PFSK-1 (cell line): ENCODE results near the gene ATP5PO.

ENCODE experiments used
- FOXP2 ChIP-seq: optimal IDR thresholded peaks from 2 replicates; pipeline ENCODE3; 2011; ENCODE audit warnings: borderline replicate concordance, control low read depth, inconsistent platforms; ENCODE audit not compliant: insufficient read depth; ENCODE audit errors: extremely low read length, extremely low read depth
- POLR2AphosphoS5 ChIP-seq: IDR thresholded peaks from 2 replicates; pipeline ENCODE4 v1.6.1; 2012; ENCODE audit warnings: low read depth, mild to moderate bottlenecking, control low read depth, low read length, moderate library complexity
- SIN3A ChIP-seq: IDR thresholded peaks from 2 replicates; pipeline ENCODE4 v1.6.1; 2012; ENCODE audit warnings: mild to moderate bottlenecking, low read length, moderate library complexity, borderline replicate concordance; ENCODE audit not compliant: insufficient read depth
- TAF1 ChIP-seq: IDR thresholded peaks from 2 replicates; pipeline ENCODE4 v1.6.1; 2012; ENCODE audit warnings: low read length, control low read depth, borderline replicate concordance; ENCODE audit not compliant: insufficient read depth
- TF ChIP-seq, protein P1 (sequence below), 2 experiments: IDR thresholded peaks; 2 replicates each; pipeline versions ENCODE4 v1.6.1 to v1.8.0; 2011 to 2012; ENCODE audit warnings: low read depth in 2 of 2, low read length in 2 of 2, control low read depth in 1 of 2, inconsistent platforms in 1 of 2, mild to moderate bottlenecking in 1 of 2, moderate library complexity in 1 of 2; ENCODE audit not compliant: insufficient read depth in 1 of 2

DNA sequence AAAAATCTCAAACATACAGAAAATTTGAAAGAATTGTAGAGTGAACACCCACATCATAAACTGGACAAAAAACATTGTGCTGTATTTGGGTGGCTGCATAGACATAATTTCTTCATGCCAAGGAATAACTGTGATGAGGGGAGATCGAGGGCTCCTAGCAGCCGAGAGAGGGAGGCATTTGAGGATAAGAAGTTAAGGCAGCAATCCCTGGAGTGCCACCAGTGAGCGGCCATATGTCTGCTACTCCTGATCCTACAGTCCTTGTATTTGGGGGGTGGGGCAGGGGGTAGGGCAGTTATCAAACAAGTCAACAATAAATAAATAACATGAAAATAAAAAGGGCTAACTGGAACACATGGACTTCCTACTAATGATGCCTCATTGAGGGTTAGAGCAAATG, 54.5 kb downstream of the ATP5PO start:
- TF ChIP-seq POLR2AphosphoS5 = no peak
- no peak for TF ChIP-seq TAF1
- no peak for TF ChIP-seq SIN3A
- TF ChIP-seq, protein P1, sequence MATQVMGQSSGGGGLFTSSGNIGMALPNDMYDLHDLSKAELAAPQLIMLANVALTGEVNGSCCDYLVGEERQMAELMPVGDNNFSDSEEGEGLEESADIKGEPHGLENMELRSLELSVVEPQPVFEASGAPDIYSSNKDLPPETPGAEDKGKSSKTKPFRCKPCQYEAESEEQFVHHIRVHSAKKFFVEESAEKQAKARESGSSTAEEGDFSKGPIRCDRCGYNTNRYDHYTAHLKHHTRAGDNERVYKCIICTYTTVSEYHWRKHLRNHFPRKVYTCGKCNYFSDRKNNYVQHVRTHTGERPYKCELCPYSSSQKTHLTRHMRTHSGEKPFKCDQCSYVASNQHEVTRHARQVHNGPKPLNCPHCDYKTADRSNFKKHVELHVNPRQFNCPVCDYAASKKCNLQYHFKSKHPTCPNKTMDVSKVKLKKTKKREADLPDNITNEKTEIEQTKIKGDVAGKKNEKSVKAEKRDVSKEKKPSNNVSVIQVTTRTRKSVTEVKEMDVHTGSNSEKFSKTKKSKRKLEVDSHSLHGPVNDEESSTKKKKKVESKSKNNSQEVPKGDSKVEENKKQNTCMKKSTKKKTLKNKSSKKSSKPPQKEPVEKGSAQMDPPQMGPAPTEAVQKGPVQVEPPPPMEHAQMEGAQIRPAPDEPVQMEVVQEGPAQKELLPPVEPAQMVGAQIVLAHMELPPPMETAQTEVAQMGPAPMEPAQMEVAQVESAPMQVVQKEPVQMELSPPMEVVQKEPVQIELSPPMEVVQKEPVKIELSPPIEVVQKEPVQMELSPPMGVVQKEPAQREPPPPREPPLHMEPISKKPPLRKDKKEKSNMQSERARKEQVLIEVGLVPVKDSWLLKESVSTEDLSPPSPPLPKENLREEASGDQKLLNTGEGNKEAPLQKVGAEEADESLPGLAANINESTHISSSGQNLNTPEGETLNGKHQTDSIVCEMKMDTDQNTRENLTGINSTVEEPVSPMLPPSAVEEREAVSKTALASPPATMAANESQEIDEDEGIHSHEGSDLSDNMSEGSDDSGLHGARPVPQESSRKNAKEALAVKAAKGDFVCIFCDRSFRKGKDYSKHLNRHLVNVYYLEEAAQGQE (IDR thresholded peaks at IDR 0.05; ENCODE audit: insufficient read depth in 1 of 2, low read depth in 2 of 2, low read length in 2 of 2) = no peak
- TF ChIP-seq FOXP2 = no peak
